Colonic mucosa (tissue), 4 donors: ENCODE data around the gene MTPN. TPM values are rescaled to one million over a fixed set of nuclear protein-coding genes. Genes with fewer than 3 reads are reported as not detected.

Experiments
- DNase-seq: peaks from one replicate; pipeline ENCODE4 v3.0.0-alpha.2; 2020
- H3K27ac ChIP-seq: fragments of 200-600 bp; one replicate; pipeline ENCODE4 v1.8.0; 2021
- H3K27me3 ChIP-seq: fragments of 200-600 bp; one replicate; pipeline ENCODE4 v1.8.0; 2021
- H3K36me3 ChIP-seq: fragments of 200-600 bp; one replicate; pipeline ENCODE4 v1.8.0; 2021
- H3K4me1 ChIP-seq: fragments of 200-600 bp; one replicate; pipeline ENCODE4 v1.8.0; 2021; ENCODE audit warnings: mild to moderate bottlenecking
- H3K4me3 ChIP-seq: fragments of 200-600 bp; one replicate; pipeline ENCODE4 v1.8.0; 2021
- H3K9ac ChIP-seq, 2 donors: one replicate each; pipeline ENCODE4 v1.7.0; 2013; ENCODE audit warnings: control low read depth in 2 of 2, low read depth in 2 of 2, low read length in 2 of 2
- H3K9me3 ChIP-seq: fragments of 200-600 bp; one replicate; pipeline ENCODE4 v1.8.0; 2021
- CTCF ChIP-seq: fragments of 200-600 bp; IDR thresholded peaks from one replicate; pipeline ENCODE4 v1.8.0; 2022; ENCODE audit warnings: antibody characterized with exemption, mild to moderate bottlenecking
- intact Hi-C: fragments of 100-400 bp; cut with DNase I; formaldehyde crosslinking; loops from one replicate; pipeline ENCODE4 v1.14.1; 2022
- total RNA-seq, 2 donors: library from RNA; stranded (reverse); fragmentation: NEBNext Ultra II Directional in 1 of 2; extraction: Animal tissue kit (Norgen Biotek cat#: 25700) in 1 of 2; gene quantifications; one replicate each; pipeline ENCODE4 v1.2.1, GENCODE V29; 2021
- donor health status: healthy.
- donor health status: DM: no; HTN: no; CAD: no.
- donor health status: DM: no; HTN: no; CAD: no.

Gene MTPN
- total RNA-seq, 2 donors from 2014 or later = 101 to 109 TPM

- Histone ChIP-seq H3K36me3 (no peaks in the 10 kb centered on the region), H3K27me3 (no peaks in the 10 kb centered on the region), H3K27ac (no peak overlapping the region), H3K9me3 (no peaks in the 10 kb centered on the region), H3K4me1 (no peaks in the 10 kb centered on the region), H3K9ac (no peak overlapping the region), H3K4me3 (no peak overlapping the region)
- no peak for DNase-seq
- intact Hi-C loops = no loop called here
- no peak for TF ChIP-seq CTCF
Measured at GRCh38 chr7:135878284-135878683, 98.9 kb downstream of the MTPN start.

- intact Hi-C loops = no loop called here
- Histone ChIP-seq H3K4me1 (no peaks in the 10 kb centered on the region), H3K27me3 (no peaks in the 10 kb centered on the region), H3K36me3 (no peaks in the 10 kb centered on the region), H3K27ac (no peak overlapping the region), H3K9ac (no peak overlapping the region), H3K9me3 (no peaks in the 10 kb centered on the region), H3K4me3 (no peak overlapping the region)
- TF ChIP-seq CTCF = no peak
- no peak for DNase-seq
Measured at GRCh38 chr7:135877805-135878204, 99.4 kb downstream of the MTPN start.

Other genes starting within 250 kb of the MTPN start
- not detected for gene SLC13A4, start 249.2 kb downstream of the MTPN start, total RNA-seq
- gene FAM180A, start 228.5 kb downstream of the MTPN start, total RNA-seq = 1 to 10 TPM in 1 of 2 donors, under 1 TPM in 1; 0.45 to 1.1 TPM